H1 (cell line): ENCODE data around the gene TSSC4. TPM values are rescaled to one million over a fixed set of nuclear protein-coding genes. Genes with fewer than 3 reads are reported as not detected.

Experiments used
- HDAC6 ChIP-seq: IDR thresholded peaks from one replicate; pipeline ENCODE4 v1.7.1; 2012; ENCODE audit warnings: low read depth, mild to moderate bottlenecking, inconsistent platforms, low read length, moderate library complexity
- RXRA ChIP-seq: IDR thresholded peaks from 2 replicates; pipeline ENCODE4 v1.6.1; 2011; ENCODE audit warnings: low read depth, mild to moderate bottlenecking, low read length, moderate library complexity; ENCODE audit not compliant: insufficient read depth
- polyA plus RNA-seq, 7 experiments: library from polyadenylated mRNA; depleted of rRNA in 3 of 7; stranded (reverse) in 5 of 7; unstranded in 2 of 7; fragments of >200 nt in 5 of 7; fragments of 200-250 nt in 2 of 7; gene quantifications; 1 replicate in 5 of 7; 2 replicates in 1 of 7; 4 replicates in 1 of 7; pipeline versions ENCODE4 v1.2.1 to v1.2.3, GENCODE V29; 2011 to 2013; ENCODE audit warnings: missing spikeins in 2 of 7, mixed read lengths in 2 of 7
- total RNA-seq: library from RNA; stranded (reverse); fragmentation: NEBNext Ultra II Directional; extraction: Animal tissue kit (Norgen Biotek cat#: 25700); gene quantifications from 2 replicates; pipeline ENCODE4 v1.2.1, GENCODE V29; 2021

Gene TSSC4
- total and polyA plus RNA-seq, 2 of the 8 experiments (the other 6 are each of a cell fraction or from before 2014, with no cell fraction given): 34.0 to 39.3 TPM

DNA sequence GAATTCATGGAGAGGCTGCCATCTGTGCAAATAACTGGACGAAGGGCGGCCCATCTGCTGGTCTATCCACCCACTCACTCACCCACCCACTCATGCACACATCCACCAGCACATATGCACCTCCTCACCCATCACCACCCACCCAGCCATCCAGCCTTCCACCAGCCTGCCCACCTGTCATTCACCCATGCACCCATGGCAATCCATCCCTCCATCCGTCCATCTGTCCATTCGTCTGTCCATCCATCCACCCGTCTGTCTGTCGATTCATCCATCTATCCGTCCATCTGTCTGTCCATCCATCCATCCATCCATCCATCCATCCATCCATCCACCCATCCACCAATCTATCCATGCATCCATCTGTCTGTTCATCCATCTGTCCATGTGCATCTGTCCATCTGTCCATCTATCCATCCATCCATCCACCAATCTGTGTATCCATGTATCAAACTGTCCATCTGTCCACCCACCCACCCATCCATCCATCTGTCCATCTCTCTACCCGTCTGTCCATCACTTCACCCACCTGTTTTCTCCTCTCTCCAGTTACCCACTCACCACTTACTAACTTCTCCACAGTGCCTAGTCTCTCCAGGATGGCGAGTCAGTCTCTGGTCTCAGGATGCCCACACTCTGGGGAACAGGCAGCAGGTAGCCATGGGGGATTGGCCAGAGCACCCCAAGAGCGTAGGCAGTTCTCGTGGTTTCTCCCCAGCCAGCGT lies 34.9 kb downstream of the TSSC4 start (continued):
- no peak for TF ChIP-seq HDAC6
- TF ChIP-seq RXRA: no peak
